Spinal cord (tissue), 10 donors: ENCODE results near the gene COP1. TPM values are rescaled to one million over a fixed set of nuclear protein-coding genes. Genes with fewer than 3 reads are reported as not detected.

ENCODE experiments used
- DNase-seq, 6 donors: peaks; one replicate each; pipeline versions ENCODE4 v3.0.0 to v3.0.0-alpha.2; 2013 to 2015; ENCODE audit warnings: low spot score in 6 of 6, low read depth in 4 of 6
- H3K27ac ChIP-seq: one replicate; pipeline ENCODE4 v1.5.1; 2013; ENCODE audit warnings: low read depth, low read length, control low read depth
- H3K27me3 ChIP-seq: one replicate; pipeline ENCODE4 v1.6.1; 2013; ENCODE audit warnings: low read length; ENCODE audit not compliant: control insufficient read depth, insufficient read depth
- H3K36me3 ChIP-seq: one replicate; pipeline ENCODE4 v1.6.1; 2013; ENCODE audit warnings: low read length; ENCODE audit not compliant: control insufficient read depth, insufficient read depth
- H3K4me1 ChIP-seq: one replicate; pipeline ENCODE4 v1.6.1; 2013; ENCODE audit warnings: low read length; ENCODE audit not compliant: control insufficient read depth, insufficient read depth
- H3K4me3 ChIP-seq: one replicate; pipeline ENCODE4 v1.5.1; 2013; ENCODE audit warnings: low read depth, low read length, control low read depth
- H3K9me3 ChIP-seq: one replicate; pipeline ENCODE4 v1.6.1; 2013; ENCODE audit warnings: low read length; ENCODE audit not compliant: control insufficient read depth, insufficient read depth
- WGBS: methylation state at CpG from one replicate; pipeline ENCODE4 v1.1.5; 2013; ENCODE audit warnings: missing lambda C conversion rate; ENCODE audit not compliant: insufficient coverage; 5-methylcytosine and 5-hydroxymethylcytosine counted together
- polyA plus RNA-seq, 2 donors: library from polyadenylated mRNA; unstranded; fragments of 120-200 nt; gene quantifications; one replicate each; pipeline ENCODE4 v1.2.1, GENCODE V29; 2013; ENCODE audit not compliant: insufficient read length in 2 of 2
- total RNA-seq, 2 donors: library from RNA; depleted of rRNA in 1 of 2; stranded (reverse); fragments of 120-200 nt in 1 of 2; fragments of >200 nt in 1 of 2; gene quantifications; one replicate each; pipeline versions ENCODE4 v1.2.3 to v1.2.4, GENCODE V29; 2013 to 2014
- donor health status: healthy.

COP1 gene
- total and polyA plus RNA-seq, 4 donors = 51.6 to 70.6 (median 59.9) TPM

GRCh38 chr1:176203735-176204134 lies 3.4 kb downstream of the COP1 start:
- H3K9me3 ChIP-seq = no peaks in the 10 kb centered on the region
- WGBS = 53% methylated on average over 2 of the region's 4 CpGs
- DNase-seq = no peak
- no peaks in the 10 kb centered on the region for H3K27me3 ChIP-seq
- no peaks in the 10 kb centered on the region for H3K36me3 ChIP-seq
- H3K4me3 ChIP-seq = no peak overlapping the region
- peaks cover 10% of the 10 kb centered on the region for H3K4me1 ChIP-seq
- no peak overlapping the region for H3K27ac ChIP-seq

- H3K27me3 ChIP-seq = no peaks in the 10 kb centered on the region
- H3K9me3 ChIP-seq = no peaks in the 10 kb centered on the region
- H3K4me3 ChIP-seq = no peak overlapping the region
- no peak for DNase-seq
- no peaks in the 10 kb centered on the region for H3K36me3 ChIP-seq
- peaks cover 4% of the 10 kb centered on the region for H3K4me1 ChIP-seq
- no peak overlapping the region for H3K27ac ChIP-seq
Observed at GRCh38 chr1:176201568-176201967, 5.5 kb downstream of the COP1 start.

GRCh38 chr1:176199707-176200106 lies 7.4 kb downstream of the COP1 start:
- H3K9me3 ChIP-seq = no peaks in the 10 kb centered on the region
- H3K27ac ChIP-seq = no peak overlapping the region
- no peaks in the 10 kb centered on the region for H3K36me3 ChIP-seq
- DNase-seq = no peak
- no peaks in the 10 kb centered on the region for H3K27me3 ChIP-seq
- WGBS = no CpG with 5 or more reads among the region's 1 CpG
- no peak overlapping the region for H3K4me3 ChIP-seq
- H3K4me1 ChIP-seq = peaks cover 3% of the 10 kb centered on the region

GRCh38 chr1:176198413-176198812 lies 8.7 kb downstream of the COP1 start:
- H3K27me3 ChIP-seq = no peaks in the 10 kb centered on the region
- no peak for DNase-seq
- WGBS = no CpG with 5 or more reads among the region's 2 CpGs
- no peak overlapping the region for H3K27ac ChIP-seq
- H3K36me3 ChIP-seq = no peaks in the 10 kb centered on the region
- no peak overlapping the region for H3K4me3 ChIP-seq
- H3K9me3 ChIP-seq = no peaks in the 10 kb centered on the region
- H3K4me1 ChIP-seq = no peaks in the 10 kb centered on the region

GRCh38 chr1:176196728-176197127 lies 10.4 kb downstream of the COP1 start:
- Histone ChIP-seq H3K9me3 (no peaks in the 10 kb centered on the region), H3K27me3 (no peaks in the 10 kb centered on the region), H3K27ac (no peak overlapping the region), H3K4me1 (no peaks in the 10 kb centered on the region), H3K4me3 (no peak overlapping the region), H3K36me3 (no peaks in the 10 kb centered on the region)
- 82% methylated on average over 2 of the region's 5 CpGs for WGBS
- DNase-seq = no peak

- H3K4me3 ChIP-seq = no peak overlapping the region
- no peak for DNase-seq
- WGBS = 93% methylated on average over 3 of the region's 7 CpGs
- no peaks in the 10 kb centered on the region for H3K9me3 ChIP-seq
- no peaks in the 10 kb centered on the region for H3K36me3 ChIP-seq
- no peak overlapping the region for H3K27ac ChIP-seq
- no peaks in the 10 kb centered on the region for H3K27me3 ChIP-seq
- H3K4me1 ChIP-seq = no peaks in the 10 kb centered on the region
Observed at GRCh38 chr1:176195547-176195946, 11.5 kb downstream of the COP1 start.

- no peak for DNase-seq
- peaks cover 2% of the 10 kb centered on the region for H3K9me3 ChIP-seq
- H3K4me1 ChIP-seq = no peaks in the 10 kb centered on the region
- no peak overlapping the region for H3K27ac ChIP-seq
- H3K27me3 ChIP-seq = no peaks in the 10 kb centered on the region
- H3K36me3 ChIP-seq = no peaks in the 10 kb centered on the region
- 100% methylated on average over 1 of the region's 3 CpGs for WGBS
- no peak overlapping the region for H3K4me3 ChIP-seq
Observed at GRCh38 chr1:176193663-176194062, 13.4 kb downstream of the COP1 start.

- Histone ChIP-seq H3K36me3 (no peaks in the 10 kb centered on the region), H3K27me3 (no peaks in the 10 kb centered on the region), H3K4me3 (no peak overlapping the region), H3K4me1 (no peaks in the 10 kb centered on the region), H3K9me3 (peaks cover 2% of the 10 kb centered on the region), H3K27ac (no peak overlapping the region)
- no peak for DNase-seq
- WGBS = no CpG with 5 or more reads among the region's 1 CpG
Observed at GRCh38 chr1:176193023-176193422, 14.1 kb downstream of the COP1 start.

- no peak for DNase-seq
- WGBS = 90% methylated on average over 2 of the region's 2 CpGs
- Histone ChIP-seq H3K4me1 (no peaks in the 10 kb centered on the region), H3K4me3 (no peak overlapping the region), H3K27ac (no peak overlapping the region), H3K9me3 (peaks cover 2% of the 10 kb centered on the region), H3K36me3 (no peaks in the 10 kb centered on the region), H3K27me3 (no peaks in the 10 kb centered on the region)
Observed at GRCh38 chr1:176188604-176189003, 18.5 kb downstream of the COP1 start.

GRCh38 chr1:176187001-176187400 lies 20.1 kb downstream of the COP1 start:
- no peak overlapping the region for H3K4me3 ChIP-seq
- no peak overlapping the region for H3K27ac ChIP-seq
- no peaks in the 10 kb centered on the region for H3K36me3 ChIP-seq
- peaks cover 2% of the 10 kb centered on the region for H3K9me3 ChIP-seq
- DNase-seq = no peak
- H3K27me3 ChIP-seq = no peaks in the 10 kb centered on the region
- H3K4me1 ChIP-seq = no peaks in the 10 kb centered on the region
- 94% methylated on average over 2 of the region's 3 CpGs for WGBS
